OCI-M1 (cell line): Measurements from ENCODE around the gene DNAH6.
"Not testable (repeated sequence)": the region's sequence is repeated elsewhere in the genome, so short reads cannot be mapped to it uniquely, and the experiment has no call there.

Experiments used
- DNase-seq: peaks from one replicate; lab custom pipeline; 2025; lab: John Stamatoyannopoulos, UW

Gene DNAH6

DNA sequence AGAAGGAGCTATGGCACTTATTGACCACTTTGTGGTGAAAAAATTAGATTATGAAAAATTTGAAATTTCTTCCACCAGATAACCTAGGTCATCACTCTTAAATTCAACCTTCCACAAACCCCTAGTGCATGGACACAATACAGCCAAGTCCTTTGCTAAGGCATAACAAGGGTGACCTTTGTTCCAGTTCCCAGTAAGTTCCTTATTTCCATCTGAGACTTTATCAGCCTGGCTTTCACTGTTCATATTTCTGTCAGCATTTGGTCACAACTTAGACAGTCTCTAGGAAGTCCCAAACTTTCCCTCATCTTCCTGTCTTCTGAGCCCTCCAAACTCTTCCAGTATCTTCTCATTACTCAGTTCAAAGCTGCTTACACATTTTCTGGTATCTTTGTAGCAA lies 232.0 kb downstream of the DNAH6 start:
- DNase-seq, result peak; percentile 2

DNA sequence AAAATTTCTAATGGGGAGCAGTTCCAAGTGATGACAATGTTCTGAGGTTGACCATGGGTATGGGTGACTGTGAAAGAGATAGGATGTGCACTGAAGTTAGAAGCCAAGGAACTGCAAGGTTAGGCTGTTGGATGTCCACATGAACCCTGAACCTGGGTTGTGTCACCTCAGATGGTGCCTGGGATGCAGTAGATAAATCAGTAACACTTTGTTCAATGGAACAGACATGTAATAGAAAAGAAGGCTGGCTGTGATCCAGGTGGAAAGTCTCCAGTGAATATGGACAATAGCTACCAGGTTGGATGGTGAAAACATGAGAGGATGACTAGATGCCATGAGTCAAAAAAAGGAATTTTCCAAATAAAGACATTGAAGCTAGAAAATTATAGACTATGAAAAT lies 233.1 kb downstream of the DNAH6 start:
- no peak for DNase-seq

DNA sequence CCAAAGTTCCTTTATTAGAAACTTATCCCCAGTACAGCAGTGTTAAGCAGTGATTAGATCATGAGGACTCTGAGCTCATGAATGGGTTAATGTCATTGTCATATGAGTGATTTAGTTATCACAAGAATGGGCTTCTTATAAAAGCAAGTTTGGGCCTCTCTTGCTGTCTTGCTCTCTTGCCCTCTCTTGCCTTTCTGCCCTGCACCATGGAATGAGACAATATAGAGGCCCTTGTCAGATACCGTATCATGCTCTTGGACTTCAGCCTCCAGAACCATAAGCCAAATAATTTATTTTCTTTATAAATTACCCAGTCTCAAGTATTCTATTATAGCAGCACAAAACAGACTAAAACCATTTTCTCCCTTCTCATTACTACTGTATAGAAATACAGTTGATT lies 238.8 kb downstream of the DNAH6 start:
- no peak for DNase-seq

DNA sequence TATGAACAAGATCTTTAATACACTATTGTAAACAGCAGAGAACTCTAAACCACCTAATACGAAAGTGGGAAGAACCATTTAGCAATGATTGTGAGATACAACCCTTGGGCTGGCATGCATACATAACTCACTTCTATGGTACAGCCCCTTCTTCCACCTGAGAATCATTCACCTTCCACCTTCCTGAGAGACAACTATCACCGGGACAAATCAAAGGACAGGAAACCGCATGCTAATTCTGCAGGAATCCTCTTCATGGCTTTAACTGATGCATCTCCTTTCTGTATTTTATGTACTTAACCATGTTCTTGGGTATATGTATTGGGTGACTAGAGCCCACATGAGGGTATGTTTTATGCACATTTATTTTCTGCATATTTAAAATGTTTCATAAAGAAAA lies 241.3 kb downstream of the DNAH6 start:
- no peak for DNase-seq

DNA sequence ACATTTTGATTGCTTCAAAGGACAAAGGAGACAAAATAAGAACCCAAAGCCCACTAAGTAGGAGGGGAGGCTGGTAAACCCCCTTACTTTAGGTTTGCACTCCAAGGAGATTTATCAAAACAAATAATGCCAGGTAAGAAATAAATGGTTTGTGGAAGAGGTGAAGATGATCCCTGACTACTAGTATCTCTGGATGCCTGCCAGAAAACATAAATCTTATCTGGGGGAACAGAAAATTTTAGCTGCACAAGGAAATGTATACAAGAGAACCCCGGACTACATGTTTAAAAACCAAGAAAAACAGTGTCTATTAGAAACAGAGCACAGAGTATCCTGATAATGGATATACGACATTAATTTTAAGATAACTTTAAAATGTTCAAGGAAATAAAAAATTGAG lies 250.5 kb downstream of the DNAH6 start:
- DNase-seq, result no peak

DNA sequence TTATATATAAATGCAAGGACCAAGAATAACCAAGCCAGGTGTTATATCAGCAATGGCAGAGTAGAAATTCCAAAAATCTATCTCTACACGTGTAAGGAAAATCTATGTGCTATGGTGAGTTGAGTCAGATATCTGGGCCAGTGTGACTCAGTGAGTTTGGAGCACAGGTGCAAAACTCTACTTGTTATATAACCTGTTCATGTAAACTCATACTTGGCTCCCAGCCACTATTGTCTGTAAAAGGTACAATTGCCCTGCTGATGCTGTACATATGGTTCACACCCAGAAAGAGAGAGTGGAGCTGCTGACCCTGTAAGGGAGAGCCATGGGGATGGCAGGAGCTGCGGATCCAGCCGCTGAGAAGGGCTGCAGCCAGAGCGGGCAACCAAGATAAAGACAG lies 252.5 kb downstream of the DNAH6 start:
- no peak for DNase-seq

DNA sequence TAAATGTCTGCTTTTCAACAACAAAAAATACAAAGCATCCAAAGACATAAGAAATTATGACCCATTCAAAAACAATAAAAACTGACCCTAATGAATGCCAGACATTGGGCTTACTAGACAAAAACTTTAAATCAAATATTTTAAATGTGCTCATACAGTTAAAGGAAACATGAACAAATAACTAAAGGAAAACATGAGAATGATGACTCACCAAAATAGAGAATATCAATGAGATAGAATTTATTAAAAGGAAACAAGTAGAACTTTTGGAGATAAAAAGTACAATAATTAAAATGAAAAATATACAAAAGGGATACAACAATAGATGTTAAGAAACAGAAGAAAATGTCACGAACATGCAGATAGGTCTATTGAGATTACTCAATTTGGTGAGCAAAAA lies 254.0 kb downstream of the DNAH6 start:
- no peak for DNase-seq

DNA sequence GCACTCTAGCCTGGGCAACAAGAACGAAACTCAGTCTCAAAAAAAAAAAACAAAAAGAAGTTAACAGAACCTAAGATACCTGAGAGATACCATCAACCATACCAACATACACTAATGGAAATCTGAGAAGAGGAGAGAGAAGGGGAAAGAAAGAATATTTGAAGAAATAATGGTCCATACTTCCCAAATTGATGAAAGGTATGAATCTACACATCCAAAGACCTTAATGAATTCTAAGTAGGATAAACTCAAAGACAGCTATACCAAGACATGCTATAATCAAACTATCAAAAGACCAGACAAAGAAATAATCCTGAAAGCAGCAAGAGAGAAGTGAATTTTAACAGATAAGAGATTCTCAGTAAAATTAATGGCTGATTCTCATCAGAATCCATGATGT lies 255.0 kb downstream of the DNAH6 start:
- no peak for DNase-seq

DNA sequence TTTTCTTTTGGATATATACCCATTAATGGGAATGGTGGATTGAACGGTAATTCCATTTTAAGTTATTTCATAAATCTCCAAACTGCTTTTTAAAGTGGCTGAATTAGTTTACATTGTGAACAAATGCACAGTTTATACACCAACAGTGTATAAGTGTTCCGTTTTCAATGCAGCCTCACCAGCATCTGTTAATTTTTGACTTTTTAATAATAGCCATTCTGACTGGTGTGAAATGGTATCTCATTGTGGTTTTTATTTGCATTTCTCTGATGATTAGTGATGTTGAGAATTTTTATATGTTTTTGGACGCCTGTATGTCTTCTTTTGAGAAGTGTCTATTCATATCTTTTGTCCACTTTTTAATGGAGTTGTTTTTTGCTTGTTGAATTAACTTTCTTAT lies 257.3 kb downstream of the DNAH6 start:
- DNase-seq, result not testable (repeated sequence)

DNA sequence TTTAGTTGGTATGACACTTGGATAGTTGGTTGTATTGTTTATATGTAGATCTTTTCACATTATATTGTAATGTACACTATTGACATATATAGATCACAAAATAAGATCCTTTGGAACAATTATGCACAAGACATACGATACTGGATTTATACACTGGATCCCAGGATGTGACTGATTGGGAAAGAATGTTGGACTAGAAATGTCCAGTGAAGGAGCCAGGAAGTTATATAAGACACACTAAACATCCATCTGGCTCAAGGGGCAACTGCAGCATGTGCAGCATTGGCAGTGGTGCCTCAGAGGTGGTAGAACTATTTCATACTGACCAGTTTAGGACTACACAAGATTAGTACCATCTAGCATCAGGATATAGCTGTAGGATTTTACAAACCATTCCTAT lies 259.7 kb downstream of the DNAH6 start:
- DNase-seq, result no peak

DNA sequence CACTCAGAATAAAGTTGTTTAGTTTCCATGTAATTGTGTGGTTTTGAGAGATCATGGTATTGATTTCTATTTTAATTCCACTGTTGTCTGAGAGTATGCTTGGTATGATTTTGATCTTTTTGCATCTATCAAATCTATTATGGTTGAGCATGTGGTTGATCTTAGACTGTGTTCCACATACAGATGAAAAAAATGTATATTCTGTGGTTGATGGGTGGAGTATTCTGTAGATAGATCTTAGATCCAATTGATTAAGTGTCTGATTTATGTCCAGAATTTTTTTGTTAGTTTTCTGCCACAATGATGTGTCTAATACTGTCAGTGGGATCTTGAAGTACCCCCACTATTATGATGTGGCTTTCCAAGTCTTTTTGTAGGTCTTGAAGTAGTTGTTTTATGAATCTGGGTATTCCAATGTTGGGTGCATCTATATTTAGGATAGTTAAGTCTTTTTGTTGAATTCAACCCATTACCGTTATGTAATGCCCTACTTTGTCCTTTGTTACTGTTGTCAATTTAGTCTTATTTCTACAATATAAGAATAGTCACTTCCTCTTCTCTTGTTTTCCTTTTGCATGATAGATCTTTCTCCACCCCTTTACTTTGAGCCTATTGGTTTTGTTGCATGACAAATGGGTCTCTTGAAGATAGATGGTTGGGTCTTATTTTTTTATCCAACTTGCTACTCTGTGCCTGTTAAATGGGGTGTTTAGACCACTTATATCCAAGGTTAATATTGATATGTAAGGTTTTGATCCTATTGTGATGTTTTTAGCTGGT lies 262.8 kb downstream of the DNAH6 start:
- peak; percentile 24 for DNase-seq

DNA sequence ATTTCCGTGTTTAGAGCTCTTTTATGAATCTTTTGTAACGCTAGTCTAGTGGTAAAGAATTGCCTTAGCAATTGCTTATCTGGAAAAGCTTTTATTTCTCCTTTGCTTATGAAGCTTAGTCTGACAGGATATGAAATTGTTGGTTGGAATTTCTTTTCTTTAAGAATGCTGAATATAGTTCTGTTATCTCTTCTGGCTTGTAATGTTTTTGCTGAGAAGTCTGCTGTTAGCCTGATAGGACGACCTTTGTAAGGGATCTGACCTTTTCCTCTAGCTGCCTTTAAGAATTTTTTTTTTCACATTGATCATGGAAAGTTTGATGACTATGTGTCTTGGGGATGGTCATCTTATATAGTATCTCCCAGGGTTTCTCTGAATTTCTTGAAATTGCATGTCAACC lies 263.5 kb downstream of the DNAH6 start:
- peak; percentile 43 for DNase-seq

DNA sequence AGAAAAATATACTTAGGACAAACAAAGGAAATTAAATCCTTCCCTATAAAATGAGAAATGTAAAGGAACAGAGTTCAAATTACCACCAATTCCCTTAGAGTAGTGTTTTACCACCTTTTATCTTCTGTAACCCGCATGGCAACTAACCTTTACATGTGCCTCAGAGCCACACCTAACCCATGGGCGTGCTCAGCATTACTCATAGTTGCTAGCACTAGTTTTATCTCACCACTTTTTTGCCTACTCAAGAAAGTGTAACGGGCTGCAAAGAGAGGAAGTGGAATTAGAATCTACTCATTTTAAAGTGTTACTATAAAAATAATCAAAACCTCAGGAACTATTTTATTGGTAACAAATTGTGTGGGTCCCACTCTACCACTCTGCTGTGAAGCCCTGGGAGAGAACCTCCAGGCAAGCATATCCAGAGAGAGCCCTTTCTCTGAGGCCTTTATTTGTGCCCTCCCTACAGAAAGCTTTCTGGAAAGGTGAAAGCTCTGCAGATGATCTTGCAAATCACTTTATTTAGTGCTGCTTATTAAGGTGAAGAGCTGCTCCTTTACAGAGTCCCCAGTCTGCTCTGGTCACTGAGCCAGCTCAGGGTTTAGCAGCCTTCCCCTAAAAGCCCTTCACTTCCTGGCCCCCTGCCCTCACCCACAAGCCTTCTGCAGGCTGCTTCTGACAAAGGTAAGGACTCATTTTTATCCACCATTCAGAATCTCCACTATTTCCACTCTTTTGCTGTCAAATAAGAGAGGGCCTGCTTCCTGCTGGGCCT lies 265.8 kb downstream of the DNAH6 start:
- DNase-seq, result peak; percentile 68

DNA sequence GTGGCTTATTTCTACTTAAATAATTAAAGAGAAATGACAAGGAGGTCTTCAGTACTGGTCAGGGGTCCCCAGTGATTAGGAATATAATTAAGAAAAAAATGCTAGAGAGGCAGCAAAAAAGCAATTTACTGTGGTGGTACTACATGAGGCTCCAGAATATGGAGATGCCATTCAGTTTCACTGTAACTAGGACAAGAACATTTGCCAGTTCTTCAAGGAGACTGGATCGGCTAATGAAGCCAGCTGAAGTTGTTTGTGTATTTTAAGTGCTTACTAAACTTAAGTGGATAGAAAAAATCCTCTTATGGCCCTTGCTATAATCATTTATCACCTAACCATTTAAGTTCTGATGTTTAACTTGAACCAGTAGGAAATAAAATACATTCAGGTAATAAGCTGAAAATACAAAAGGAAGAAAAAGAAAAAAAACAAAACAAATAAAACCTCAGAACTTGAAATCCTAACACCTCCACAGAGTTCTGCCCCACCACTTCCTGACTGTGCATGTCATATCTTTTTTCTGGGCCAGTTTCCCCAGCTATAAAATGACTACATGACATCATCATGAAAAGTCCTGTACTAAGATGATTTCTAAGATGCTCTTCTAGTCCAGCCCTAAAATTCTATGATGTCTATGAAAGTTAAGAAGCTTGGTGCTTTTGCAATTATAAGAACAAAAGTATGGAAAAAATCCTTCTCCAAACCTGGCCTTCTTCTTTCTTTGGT lies 266.6 kb downstream of the DNAH6 start:
- DNase-seq, result peak; percentile 6

DNA sequence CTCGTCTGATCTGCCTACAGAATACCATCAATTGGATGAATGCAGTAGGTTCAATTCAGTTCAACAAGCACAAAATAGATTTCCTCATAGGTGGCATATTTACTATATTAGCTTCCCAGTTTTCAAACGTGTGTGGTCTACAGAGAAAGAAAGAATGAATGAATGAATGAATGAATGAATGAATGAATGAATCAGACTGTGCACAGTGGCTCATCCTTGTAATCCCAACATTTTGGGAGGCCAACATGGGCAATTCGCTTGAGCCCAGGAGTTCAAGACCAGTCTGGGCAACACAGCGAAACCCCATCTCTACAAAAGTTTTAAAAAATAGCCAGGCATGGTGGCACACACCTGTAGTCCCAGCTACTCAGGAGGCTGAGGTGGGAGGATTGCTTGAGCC lies 269.7 kb downstream of the DNAH6 start:
- DNase-seq, result no peak

DNA sequence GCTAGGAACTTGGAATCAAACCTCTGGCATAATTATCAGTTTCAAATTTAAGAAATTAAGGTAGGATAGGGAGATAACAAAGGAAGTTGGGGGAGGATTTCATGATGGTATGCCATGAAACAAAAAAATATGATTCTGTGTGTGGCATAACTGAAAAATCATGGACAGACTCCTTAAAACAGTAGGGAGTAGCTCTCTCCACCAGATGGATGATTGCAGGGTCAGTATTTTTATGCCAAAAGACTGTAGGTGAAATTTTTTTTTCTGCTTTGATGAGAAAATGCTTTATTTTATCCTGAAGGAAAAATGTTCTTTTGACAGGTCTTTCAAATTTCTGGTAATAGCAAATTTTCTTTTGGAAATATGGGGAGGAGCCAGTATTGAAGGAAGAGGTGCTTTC lies 270.3 kb downstream of the DNAH6 start:
- DNase-seq, result no peak

DNA sequence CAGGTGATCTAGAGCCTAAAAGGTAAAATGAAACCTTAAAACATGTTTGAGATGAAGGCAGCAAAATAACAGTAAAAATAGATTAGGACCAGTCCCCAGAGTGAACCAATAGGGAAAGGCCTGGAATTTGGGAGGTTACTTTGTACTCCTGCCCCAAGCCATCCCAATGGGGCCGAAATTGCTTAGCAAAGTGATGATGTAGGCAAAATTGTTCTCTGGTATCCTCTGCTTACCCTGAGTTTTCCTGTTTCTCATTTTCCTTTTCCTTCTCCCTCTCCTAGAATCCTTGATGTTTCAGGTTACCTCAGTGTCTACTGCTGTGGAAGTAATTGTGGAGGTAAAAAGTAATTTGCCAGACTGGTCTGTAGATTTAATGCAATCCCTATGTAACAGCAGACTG lies 271.7 kb downstream of the DNAH6 start:
- DNase-seq, result no peak

DNA sequence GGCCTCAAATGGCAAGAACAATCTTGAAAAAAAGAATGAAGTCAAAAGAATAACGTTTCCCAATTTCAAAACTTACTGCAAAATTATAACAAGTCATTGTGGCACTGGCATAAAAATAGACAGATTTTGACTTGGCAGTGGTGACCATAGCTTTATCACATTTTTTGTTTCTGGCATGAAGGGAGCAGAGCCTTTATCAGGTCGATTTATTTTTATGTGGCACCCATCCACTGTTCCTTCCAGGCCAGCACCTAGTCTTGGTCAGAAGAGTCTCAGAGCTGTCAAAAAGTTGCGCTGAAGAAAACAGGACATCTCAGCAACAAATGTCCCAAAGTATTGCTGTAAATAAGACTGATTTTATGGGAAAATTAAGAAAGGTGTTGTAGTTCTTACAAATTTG lies 272.2 kb downstream of the DNAH6 start:
- no peak for DNase-seq

DNA sequence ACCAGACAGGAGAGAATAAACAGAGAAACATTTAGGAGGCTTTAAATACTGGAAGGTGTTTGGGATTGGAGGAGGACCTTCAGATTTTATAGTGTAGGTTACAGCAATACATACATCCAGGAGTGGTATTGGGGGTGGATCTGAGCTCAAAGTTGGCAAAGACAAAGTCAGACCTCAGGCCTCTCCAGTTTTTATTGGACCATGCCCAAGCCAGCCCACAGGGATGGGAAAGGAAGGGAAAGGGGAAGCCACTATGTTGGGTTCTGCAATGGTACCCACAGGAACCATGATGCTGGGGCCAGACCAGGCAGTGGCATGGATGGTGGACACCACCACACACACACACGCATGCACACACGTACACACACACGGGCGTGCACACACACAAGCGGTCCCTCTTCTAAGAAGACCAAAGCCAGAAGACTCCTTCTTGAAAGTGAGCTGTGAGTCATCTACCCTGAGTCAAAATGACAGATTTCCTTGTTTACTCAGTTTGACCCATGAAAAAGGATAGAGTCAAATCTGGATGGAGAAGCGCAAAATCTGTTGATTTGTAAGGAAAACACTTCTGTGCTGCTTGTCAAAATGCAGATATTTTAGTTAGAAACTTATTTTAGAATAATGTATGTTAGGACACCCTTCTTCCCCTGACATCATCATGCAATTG lies 276.7 kb downstream of the DNAH6 start:
- no peak for DNase-seq

DNA sequence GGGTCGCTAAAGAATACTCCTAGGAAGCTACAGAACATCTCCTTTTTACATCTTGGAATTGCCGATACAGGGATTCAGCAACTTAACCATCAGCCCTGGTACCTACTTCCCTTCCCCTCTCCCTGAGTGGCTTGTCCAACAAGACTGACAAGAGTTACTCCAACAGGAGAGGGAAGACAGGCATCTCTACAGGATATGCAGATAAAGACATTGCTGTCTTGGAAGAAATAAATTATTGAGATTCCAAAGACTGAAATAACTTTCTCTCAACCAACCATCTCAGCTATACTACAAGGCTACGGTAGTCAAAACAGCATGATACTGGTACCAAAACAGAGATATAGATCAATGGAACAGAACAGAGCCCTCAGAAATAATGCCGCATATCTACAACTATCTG lies 277.3 kb downstream of the DNAH6 start:
- no peak for DNase-seq

DNA sequence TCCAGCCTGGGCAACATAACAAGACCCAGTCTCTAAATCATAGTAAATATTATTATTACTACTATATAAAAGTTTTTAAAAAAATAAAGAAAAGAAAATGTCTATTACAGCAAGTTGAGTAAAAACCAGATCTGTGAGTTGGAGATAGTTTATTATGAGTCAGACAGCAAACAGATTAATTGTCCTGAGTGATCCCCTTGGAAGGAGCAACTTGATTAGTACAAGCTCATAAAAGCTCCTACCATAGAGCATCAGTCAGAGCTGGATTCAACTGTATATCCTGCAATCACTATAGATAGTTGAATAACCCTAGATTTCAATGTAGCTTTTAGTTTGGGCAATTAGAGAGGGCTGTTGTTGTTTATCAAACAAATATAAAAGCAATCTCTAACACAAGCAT lies 280.5 kb downstream of the DNAH6 start:
- no peak for DNase-seq

DNA sequence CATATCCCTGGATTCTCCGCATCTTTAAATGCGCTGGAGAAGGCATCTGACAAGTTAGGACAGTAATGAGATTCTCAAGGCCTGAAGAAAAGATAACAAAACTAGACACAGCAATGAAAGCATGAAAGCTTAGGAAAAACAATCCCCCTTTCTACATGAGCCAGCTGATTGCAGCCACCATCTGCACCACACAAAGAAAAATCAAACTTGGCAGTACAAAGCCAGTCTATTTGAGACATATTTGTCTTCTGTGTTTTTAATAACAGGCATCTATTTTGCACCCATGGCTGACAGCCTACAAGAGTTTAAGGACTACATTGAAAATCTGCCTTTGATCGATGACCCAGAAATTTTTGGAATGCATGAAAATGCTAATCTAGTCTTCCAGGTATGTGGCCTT lies 281.0 kb downstream of the DNAH6 start:
- DNase-seq, result no peak
